Esophagus squamous epithelium (tissue), 4 donors: ENCODE results near the gene NBL1.
"Not testable (repeated sequence)": the region's sequence is repeated elsewhere in the genome, so short reads cannot be mapped to it uniquely, and the experiment has no call there.

Experiments
- POLR2A ChIP-seq, 4 donors: fragments of 450-650 bp; IDR thresholded peaks; one replicate each; pipeline ENCODE4 v1.6.1; 2017; ENCODE audit warnings: antibody characterized with exemption in 4 of 4, mild to moderate bottlenecking in 4 of 4, moderate library complexity in 3 of 4
- TF ChIP-seq, protein P1 (sequence below), 6 experiments: fragments of 450-650 bp in 4 of 6; fragments of 200-600 bp in 2 of 6; sonication (generic) in 2 of 6; IDR thresholded peaks; one replicate each; pipeline ENCODE4 v1.5.1; 2016 to 2019; ENCODE audit warnings: antibody characterized with exemption in 6 of 6, mild to moderate bottlenecking in 4 of 6, moderate library complexity in 4 of 6

GRCh38 chr1:19635064-19635463 lies 9.0 kb upstream of the NBL1 start:
- TF ChIP-seq, protein P1, sequence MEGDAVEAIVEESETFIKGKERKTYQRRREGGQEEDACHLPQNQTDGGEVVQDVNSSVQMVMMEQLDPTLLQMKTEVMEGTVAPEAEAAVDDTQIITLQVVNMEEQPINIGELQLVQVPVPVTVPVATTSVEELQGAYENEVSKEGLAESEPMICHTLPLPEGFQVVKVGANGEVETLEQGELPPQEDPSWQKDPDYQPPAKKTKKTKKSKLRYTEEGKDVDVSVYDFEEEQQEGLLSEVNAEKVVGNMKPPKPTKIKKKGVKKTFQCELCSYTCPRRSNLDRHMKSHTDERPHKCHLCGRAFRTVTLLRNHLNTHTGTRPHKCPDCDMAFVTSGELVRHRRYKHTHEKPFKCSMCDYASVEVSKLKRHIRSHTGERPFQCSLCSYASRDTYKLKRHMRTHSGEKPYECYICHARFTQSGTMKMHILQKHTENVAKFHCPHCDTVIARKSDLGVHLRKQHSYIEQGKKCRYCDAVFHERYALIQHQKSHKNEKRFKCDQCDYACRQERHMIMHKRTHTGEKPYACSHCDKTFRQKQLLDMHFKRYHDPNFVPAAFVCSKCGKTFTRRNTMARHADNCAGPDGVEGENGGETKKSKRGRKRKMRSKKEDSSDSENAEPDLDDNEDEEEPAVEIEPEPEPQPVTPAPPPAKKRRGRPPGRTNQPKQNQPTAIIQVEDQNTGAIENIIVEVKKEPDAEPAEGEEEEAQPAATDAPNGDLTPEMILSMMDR (IDR thresholded peaks at IDR 0.05) = not testable (repeated sequence)
- not testable (repeated sequence) for TF ChIP-seq POLR2A (IDR thresholded peaks at IDR 0.05)
